ENCODE data around the gene SLC29A4. TPM values are rescaled to one million over a fixed set of nuclear protein-coding genes. Genes with fewer than 3 reads are reported as not detected.

The SLC29A4 gene
- total RNA-seq, 2 experiments from 2014 or later, result 2.5 to 2.9 TPM

GRCh38 chr7:5349005-5349380 lies 66.2 kb downstream of the SLC29A4 start:
- Mint-ChIP-seq H3K36me3 (ENCODE audit: low read depth) (peaks cover 30% of the 10 kb centered on the region), H3K27ac (no peak overlapping the region), H3K4me3 (no peak overlapping the region), H3K4me1 (ENCODE audit: low read depth) (no peaks in the 10 kb centered on the region), H3K27me3 (no peaks in the 10 kb centered on the region), H3K9me3 (peaks cover 6% of the 10 kb centered on the region)
- no peak for DNase-seq
- CTCF ChIA-PET, result no interaction called here
- POLR2A ChIA-PET, result no interaction called here
- no peak for TF ChIP-seq CTCF (IDR thresholded peaks at IDR 0.05)
- no peak for ATAC-seq
- intact Hi-C loops (cut with micrococcal nuclease), result no loop called here

GRCh38 chr7:5349437-5350173 lies 66.9 kb downstream of the SLC29A4 start:
- Mint-ChIP-seq H3K27me3 (no peaks in the 10 kb centered on the region), H3K9me3 (peaks cover 3% of the 10 kb centered on the region), H3K27ac (no peak overlapping the region), H3K4me3 (no peak overlapping the region), H3K4me1 (ENCODE audit: low read depth) (peaks cover 5% of the 10 kb centered on the region), H3K36me3 (ENCODE audit: low read depth) (peaks cover 28% of the 10 kb centered on the region)
- ATAC-seq, result no peak
- TF ChIP-seq CTCF (IDR thresholded peaks at IDR 0.05), result no peak
- DNase-seq, result no peak
- ChIA-PET CTCF (no interaction called here), POLR2A (no interaction called here)
- intact Hi-C loops (cut with micrococcal nuclease), result no loop called here

- H3K4me1 Mint-ChIP-seq (ENCODE audit: low read depth), result peaks cover 10% of the 10 kb centered on the region
- intact Hi-C loops (cut with micrococcal nuclease), result no loop called here
- no peak overlapping the region for H3K27ac Mint-ChIP-seq
- ATAC-seq (no peak), DNase-seq (no peak)
- CTCF ChIA-PET, result no interaction called here
- no peak for TF ChIP-seq CTCF (IDR thresholded peaks at IDR 0.05)
- H3K27me3 Mint-ChIP-seq, result no peaks in the 10 kb centered on the region
- POLR2A ChIA-PET, result no interaction called here
- H3K9me3 Mint-ChIP-seq, result no peaks in the 10 kb centered on the region
- no peak overlapping the region for H3K4me3 Mint-ChIP-seq
- H3K36me3 Mint-ChIP-seq (ENCODE audit: low read depth), result peaks cover 27% of the 10 kb centered on the region
These were observed 67.4 kb downstream of the SLC29A4 start for GRCh38 chr7:5350174-5350463.

GRCh38 chr7:5350600-5351385 lies 68.0 kb downstream of the SLC29A4 start:
- no peak for DNase-seq
- Mint-ChIP-seq H3K36me3 (ENCODE audit: low read depth) (peaks cover 28% of the 10 kb centered on the region), H3K4me3 (no peak overlapping the region), H3K27me3 (no peaks in the 10 kb centered on the region), H3K27ac (no peak overlapping the region), H3K4me1 (ENCODE audit: low read depth) (peaks cover 11% of the 10 kb centered on the region), H3K9me3 (no peaks in the 10 kb centered on the region)
- CTCF ChIA-PET, result no interaction called here
- ATAC-seq, result no peak
- POLR2A ChIA-PET, result no interaction called here
- no peak for TF ChIP-seq CTCF (IDR thresholded peaks at IDR 0.05)
- intact Hi-C loops (cut with micrococcal nuclease), result no loop called here

GRCh38 chr7:5351507-5352265 lies 68.9 kb downstream of the SLC29A4 start:
- POLR2A ChIA-PET, result no interaction called here

More at GRCh38 chr7:5351507-5352265, 68.9 kb downstream of the SLC29A4 start:
- no peak for TF ChIP-seq CTCF (IDR thresholded peaks at IDR 0.05)
- peaks cover 11% of the 10 kb centered on the region for H3K4me1 Mint-ChIP-seq (ENCODE audit: low read depth)
- ATAC-seq (no peak), DNase-seq (no peak)
- intact Hi-C loops (cut with micrococcal nuclease), result no loop called here
- CTCF ChIA-PET, result interaction anchor here (0.6 kb wide), 1 partner anchor 22 kb away, joined by 3 read pairs; no protein-coding TSS in a partner anchor
- no peak overlapping the region for H3K4me3 Mint-ChIP-seq
- H3K27ac Mint-ChIP-seq, result no peak overlapping the region
- no peaks in the 10 kb centered on the region for H3K27me3 Mint-ChIP-seq
- H3K9me3 Mint-ChIP-seq, result no peaks in the 10 kb centered on the region
- peaks cover 29% of the 10 kb centered on the region for H3K36me3 Mint-ChIP-seq (ENCODE audit: low read depth)

All from activated CD8-positive, alpha-beta T cell treated with anti-CD3 and anti-CD28 coated beads for 36 hours (primary cell).